ENCODE measurements around the gene ZNF557. TPM values are rescaled to one million over a fixed set of nuclear protein-coding genes. Genes with fewer than 3 reads are reported as not detected.

The ZNF557 gene
- total RNA-seq, 1 donor = 19.5 TPM

- no peak for DNase-seq (ENCODE audit: insufficient read length, low spot score, missing footprints)
- TF ChIP-seq CTCF (IDR thresholded peaks at IDR 0.05; ENCODE audit: extremely low read depth, low read depth, low read length) = no peak
- no peak overlapping the region for H3K4me2 ChIP-seq (ENCODE audit: insufficient read depth, low read length)
- H2AFZ ChIP-seq (ENCODE audit: low read length) = no peak overlapping the region
- H3K36me3 ChIP-seq (ENCODE audit: insufficient read depth, low read length) = peaks cover 4% of the 10 kb centered on the region
- H3K4me1 ChIP-seq (ENCODE audit: insufficient read depth, low read length) = no peaks in the 10 kb centered on the region
- no peaks in the 10 kb centered on the region for H3K27me3 ChIP-seq (ENCODE audit: insufficient read depth, low read length)
- H3K27ac ChIP-seq (ENCODE audit: low read depth, low read length) = no peak overlapping the region
- no peaks in the 10 kb centered on the region for H4K20me1 ChIP-seq (ENCODE audit: insufficient read depth, low read length)
- H3K4me3 ChIP-seq (ENCODE audit: insufficient read depth, low read length) = no peak overlapping the region
- H3K9me3 ChIP-seq (ENCODE audit: low read depth, low read length) = no peaks in the 10 kb centered on the region
- no peaks in the 10 kb centered on the region for H3K79me2 ChIP-seq (ENCODE audit: insufficient read depth, low read length)
Measured at GRCh38 chr19:7137120-7137519, 67.6 kb downstream of the ZNF557 start.

Other genes with a start within 250 kb of the ZNF557 start
- gene ADGRE1, start 182.1 kb upstream of the ZNF557 start, total RNA-seq = not detected in 2 replicates
- gene MBD3L2B, start 48.3 kb upstream of the ZNF557 start, total RNA-seq = not detected in 2 replicates
- gene MBD3L5, start 39.1 kb upstream of the ZNF557 start, total RNA-seq = not detected in 2 replicates
- gene MBD3L4, start 29.5 kb upstream of the ZNF557 start, total RNA-seq = not detected in 2 replicates
- not detected in 2 replicates for gene MBD3L2, start 20.4 kb upstream of the ZNF557 start, total RNA-seq
- not detected in 2 replicates for gene MBD3L3, start 11.0 kb upstream of the ZNF557 start, total RNA-seq
- gene INSR, start 224.7 kb downstream of the ZNF557 start, total RNA-seq = 36.8 and 44.2 TPM in 2 replicates